ENCODE results near the gene RAD51B. TPM values are rescaled to one million over a fixed set of nuclear protein-coding genes. Genes with fewer than 3 reads are reported as not detected.

RAD51B gene
- total RNA-seq, 1 experiment from 2014 or later, result 8.5 TPM

GRCh38 chr14:68663385-68664076, 844.0 kb downstream of the RAD51B start:
- POLR2A ChIA-PET, result no interaction called here
- TF ChIP-seq SIN3A (IDR thresholded peaks at IDR 0.05; ENCODE audit: borderline replicate concordance, insufficient read depth, low read depth, low read length) (no peak), TCF7L2 (IDR thresholded peaks at IDR 0.05; ENCODE audit: low read depth, low read length) (no peak)
- no peak overlapping the region for H3K4me3 ChIP-seq (ENCODE audit: low read depth in 2 of 2, low read length in 2 of 2)
- ATAC-seq, result no peak
- intact Hi-C loops (cut with micrococcal nuclease; ENCODE audit: unreplicated experiment), result no loop called here
- H3K9me3 ChIP-seq (ENCODE audit: control insufficient read depth, insufficient read depth, low read depth, low read length), result no peaks in the 10 kb centered on the region
- in situ Hi-C loops (cut with HindIII; ENCODE audit: low pct_unique_long_range_greater_than_20kb, low sequenced_read_pairs), result no loop called here
- H3K4me1 ChIP-seq (ENCODE audit: control insufficient read depth, insufficient read depth, low read length), result no peaks in the 10 kb centered on the region
- no peaks in the 10 kb centered on the region for H3K27me3 ChIP-seq (ENCODE audit: control insufficient read depth, insufficient read depth, low read length)
- H3K36me3 ChIP-seq (ENCODE audit: control insufficient read depth, insufficient read depth, low read length), result no peaks in the 10 kb centered on the region
- no peak for DNase-seq (ENCODE audit: low read depth, low spot score)
- H3K27ac ChIP-seq (ENCODE audit: low read length), result no peak overlapping the region
- no TSS peak for BruUV-seq (replicated peaks)
- CTCF ChIA-PET, result no interaction called here

- Histone ChIP-seq H3K36me3 (ENCODE audit: control insufficient read depth, insufficient read depth, low read length) (no peaks in the 10 kb centered on the region), H3K4me1 (ENCODE audit: control insufficient read depth, insufficient read depth, low read length) (no peaks in the 10 kb centered on the region), H3K9me3 (ENCODE audit: control insufficient read depth, insufficient read depth, low read depth, low read length) (no peaks in the 10 kb centered on the region), H3K4me3 (ENCODE audit: low read depth in 2 of 2, low read length in 2 of 2) (no peak overlapping the region), H3K27ac (ENCODE audit: low read length) (no peak overlapping the region), H3K27me3 (ENCODE audit: control insufficient read depth, insufficient read depth, low read length) (no peaks in the 10 kb centered on the region)
- in situ Hi-C loops (cut with HindIII; ENCODE audit: low pct_unique_long_range_greater_than_20kb, low sequenced_read_pairs), result no loop called here
- POLR2A ChIA-PET, result no interaction called here
- intact Hi-C loops (cut with micrococcal nuclease; ENCODE audit: unreplicated experiment), result no loop called here
- ATAC-seq, result no peak
- TF ChIP-seq CTCF (IDR thresholded peaks at IDR 0.05) (no peak), SIN3A (IDR thresholded peaks at IDR 0.05; ENCODE audit: borderline replicate concordance, insufficient read depth, low read depth, low read length) (no peak), TCF7L2 (IDR thresholded peaks at IDR 0.05; ENCODE audit: low read depth, low read length) (no peak), REST (IDR thresholded peaks at IDR 0.05; ENCODE audit: insufficient read depth in 1 of 2, low read depth in 2 of 2, low read length in 1 of 2) (no peak), POLR2AphosphoS5 (IDR thresholded peaks at IDR 0.05; ENCODE audit: low read depth, low read length) (no peak)
- no TSS peak for BruUV-seq (replicated peaks)
- CTCF ChIA-PET, result interaction anchor here (0.6 kb wide), 1 partner anchor 723 kb away, joined by 4 read pairs; no protein-coding TSS in a partner anchor
- DNase-seq (ENCODE audit: low read depth, low spot score), result no peak
Observed at GRCh38 chr14:68664225-68664681, 844.7 kb downstream of the RAD51B start.

GRCh38 chr14:68665131-68665530, 845.6 kb downstream of the RAD51B start:
- no TSS peak for BruUV-seq (replicated peaks)
- H3K4me1 ChIP-seq (ENCODE audit: control insufficient read depth, insufficient read depth, low read length), result no peaks in the 10 kb centered on the region
- intact Hi-C loops (cut with micrococcal nuclease; ENCODE audit: unreplicated experiment), result no loop called here
- ATAC-seq (no peak), DNase-seq (ENCODE audit: low read depth, low spot score) (no peak)
- H3K9me3 ChIP-seq (ENCODE audit: control insufficient read depth, insufficient read depth, low read depth, low read length), result no peaks in the 10 kb centered on the region
- TF ChIP-seq CTCF (IDR thresholded peaks at IDR 0.05) (no peak), TCF7L2 (IDR thresholded peaks at IDR 0.05; ENCODE audit: low read depth, low read length) (no peak), REST (IDR thresholded peaks at IDR 0.05; ENCODE audit: insufficient read depth in 1 of 2, low read depth in 2 of 2, low read length in 1 of 2) (no peak), SIN3A (IDR thresholded peaks at IDR 0.05; ENCODE audit: borderline replicate concordance, insufficient read depth, low read depth, low read length) (no peak), POLR2AphosphoS5 (IDR thresholded peaks at IDR 0.05; ENCODE audit: low read depth, low read length) (no peak)
- POLR2A ChIA-PET, result no interaction called here
- in situ Hi-C loops (cut with HindIII; ENCODE audit: low pct_unique_long_range_greater_than_20kb, low sequenced_read_pairs), result no loop called here
- no peaks in the 10 kb centered on the region for H3K36me3 ChIP-seq (ENCODE audit: control insufficient read depth, insufficient read depth, low read length)
- no peak overlapping the region for H3K27ac ChIP-seq (ENCODE audit: low read length)
- no peak overlapping the region for H3K4me3 ChIP-seq (ENCODE audit: low read depth in 2 of 2, low read length in 2 of 2)
- H3K27me3 ChIP-seq (ENCODE audit: control insufficient read depth, insufficient read depth, low read length), result no peaks in the 10 kb centered on the region
- CTCF ChIA-PET, result no interaction called here
